ENCODE measurements around the gene OAS1. TPM values are rescaled to one million over a fixed set of nuclear protein-coding genes. Genes with fewer than 3 reads are reported as not detected.

Gene OAS1
- total and polyA plus RNA-seq, 2 donors from 2014 or later: 17.5 to 27.2 TPM

GRCh38 chr12:112941528-112942335 is 35.0 kb downstream of the OAS1 start:
- H3K27ac ChIP-seq (ENCODE audit: low read depth in 2 of 2, low read length in 2 of 2): no peak overlapping the region

GRCh38 chr12:112942572-112942971 is 35.8 kb downstream of the OAS1 start:
- intact Hi-C loops (cut with DNase I): no loop called here
- DNase-seq (no peak), FAIRE-seq (no peak)
- Histone ChIP-seq H3K4me1 (ENCODE audit: control insufficient read depth in 2 of 3, insufficient read depth in 2 of 3, low read depth in 1 of 3, low read length in 3 of 3) (peaks cover 0 to 9% (median 4%) of the 10 kb centered on the region in 3 donors), H3K4me3 (ENCODE audit: low read length in 3 of 3) (no peak overlapping the region), H3K27ac (ENCODE audit: low read depth in 2 of 2, low read length in 2 of 2) (no peak overlapping the region), H3K36me3 (ENCODE audit: control insufficient read depth in 2 of 3, insufficient read depth in 3 of 3, low read length in 3 of 3) (peaks cover 0 to 2% (median 0%) of the 10 kb centered on the region in 3 donors), H3K9me3 (ENCODE audit: control insufficient read depth in 2 of 3, insufficient read depth in 1 of 3, low read length in 3 of 3) (no peaks in the 10 kb centered on the region), H3K27me3 (ENCODE audit: control insufficient read depth, insufficient read depth, low read length) (no peaks in the 10 kb centered on the region), H3K9ac (ENCODE audit: low read length in 3 of 3) (no peak overlapping the region)
- no peak for TF ChIP-seq CTCF (IDR thresholded peaks at IDR 0.05; ENCODE audit: borderline replicate concordance, extremely low read depth, insufficient read depth)

More at GRCh38 chr12:112941528-112942335, 35.0 kb downstream of the OAS1 start:
- intact Hi-C loops (cut with DNase I): no loop called here
- Histone ChIP-seq H3K27me3 (ENCODE audit: control insufficient read depth, insufficient read depth, low read length) (no peaks in the 10 kb centered on the region), H3K9me3 (ENCODE audit: control insufficient read depth in 2 of 3, insufficient read depth in 1 of 3, low read length in 3 of 3) (no peaks in the 10 kb centered on the region), H3K36me3 (ENCODE audit: control insufficient read depth in 2 of 3, insufficient read depth in 3 of 3, low read length in 3 of 3) (peaks cover 0 to 2% (median 0%) of the 10 kb centered on the region in 3 donors), H3K9ac (ENCODE audit: low read length in 3 of 3) (no peak overlapping the region), H3K4me1 (ENCODE audit: control insufficient read depth in 2 of 3, insufficient read depth in 2 of 3, low read depth in 1 of 3, low read length in 3 of 3) (peaks cover 0 to 9% (median 4%) of the 10 kb centered on the region in 3 donors), H3K4me3 (ENCODE audit: low read length in 3 of 3) (no peak overlapping the region)
- DNase-seq (no peak), FAIRE-seq (no peak)
- TF ChIP-seq CTCF (IDR thresholded peaks at IDR 0.05; ENCODE audit: borderline replicate concordance, extremely low read depth, insufficient read depth): no peak

GRCh38 chr12:112944024-112944690 is 37.4 kb downstream of the OAS1 start:
- no peak overlapping the region for H3K4me3 ChIP-seq (ENCODE audit: low read length in 3 of 3)
- H3K4me1 ChIP-seq (ENCODE audit: control insufficient read depth in 2 of 3, insufficient read depth in 2 of 3, low read depth in 1 of 3, low read length in 3 of 3): peaks cover 0 to 7% (median 0%) of the 10 kb centered on the region in 3 donors
- intact Hi-C loops (cut with DNase I): no loop called here
- no peak overlapping the region for H3K27ac ChIP-seq (ENCODE audit: low read depth in 2 of 2, low read length in 2 of 2)
- no peaks in the 10 kb centered on the region for H3K9me3 ChIP-seq (ENCODE audit: control insufficient read depth in 2 of 3, insufficient read depth in 1 of 3, low read length in 3 of 3)
- peaks cover 0 to 2% (median 0%) of the 10 kb centered on the region in 3 donors for H3K36me3 ChIP-seq (ENCODE audit: control insufficient read depth in 2 of 3, insufficient read depth in 3 of 3, low read length in 3 of 3)
- H3K27me3 ChIP-seq (ENCODE audit: control insufficient read depth, insufficient read depth, low read length): no peaks in the 10 kb centered on the region
- DNase-seq: no peak
- FAIRE-seq: no peak
- H3K9ac ChIP-seq (ENCODE audit: low read length in 3 of 3): no peak overlapping the region
- TF ChIP-seq CTCF (IDR thresholded peaks at IDR 0.05; ENCODE audit: borderline replicate concordance, extremely low read depth, insufficient read depth): no peak
